BJ (cell line): ENCODE data around the gene BNIP5. TPM values are rescaled to one million over a fixed set of nuclear protein-coding genes. Genes with fewer than 3 reads are reported as not detected.

Source experiments
- CTCF ChIA-PET: fragments of 350-600 bp; formaldehyde crosslinking; extraction: SDS; loops from one replicate; lab custom pipeline; 2021; ENCODE audit warnings: antibody characterized with exemption, inconsistent platforms; lab: Yijun Ruan, JAX
- POLR2A ChIA-PET: fragments of 300-600 bp; sonication (Branson Sonifier 250); formaldehyde crosslinking; extraction: SDS; loops from one replicate; lab custom pipeline; 2021; ENCODE audit warnings: antibody characterized with exemption; lab: Charles Lee
- DNase-seq: peaks from one replicate; pipeline ENCODE4 v3.0.0-alpha.2; 2011; ENCODE audit warnings: low read depth
- H3K27me3 ChIP-seq: 2 replicates; pipeline ENCODE4 v1.6.0; 2011; ENCODE audit warnings: low read length; ENCODE audit not compliant: control insufficient read depth, insufficient read depth
- H3K36me3 ChIP-seq: 2 replicates; pipeline ENCODE4 v1.5.1; 2011; ENCODE audit warnings: low read length; ENCODE audit not compliant: control insufficient read depth, insufficient read depth
- H3K4me3 ChIP-seq: 2 replicates; pipeline ENCODE4 v1.5.1; 2011; ENCODE audit warnings: low read depth, mild to moderate bottlenecking, control low read depth, low read length
- CTCF ChIP-seq: IDR thresholded peaks from 2 replicates; pipeline ENCODE4 v1.5.1; 2011; ENCODE audit warnings: low read depth, mild to moderate bottlenecking, control low read depth, inconsistent platforms, low read length, moderate library complexity; ENCODE audit not compliant: insufficient read depth
- polyA plus RNA-seq: library from polyadenylated mRNA; depleted of rRNA; stranded (reverse); fragments of >200 nt; gene quantifications from 2 replicates; pipeline ENCODE4 v1.2.3, GENCODE V29; 2011

BNIP5 gene
- polyA plus RNA-seq, 1 experiment = not detected

- Histone ChIP-seq H3K4me3 (no peak overlapping the region), H3K36me3 (no peaks in the 10 kb centered on the region), H3K27me3 (peaks cover 2% of the 10 kb centered on the region; the same call in 1 of the 2 replicates)
- no peak for DNase-seq
- TF ChIP-seq CTCF = no peak
- POLR2A ChIA-PET = no interaction called here
- CTCF ChIA-PET = interaction anchor here (0.8 kb wide), 1 partner anchor 33 kb away, joined by 4 read pairs; no protein-coding TSS in a partner anchor
Observed at GRCh38 chr6:36372088-36372487, 35.4 kb upstream of the BNIP5 start.

GRCh38 chr6:36371211-36371610, 34.5 kb upstream of the BNIP5 start:
- CTCF ChIA-PET = interaction anchor here (0.8 to 1.3 kb wide), 2 partner anchors 13 to 34 kb away, joined by 3 to 4 read pairs; no protein-coding TSS in a partner anchor
- no peaks in the 10 kb centered on the region for H3K36me3 ChIP-seq
- no peak for TF ChIP-seq CTCF
- H3K4me3 ChIP-seq = no peak overlapping the region
- peaks cover 2% of the 10 kb centered on the region; the same call in 1 of the 2 replicates for H3K27me3 ChIP-seq
- POLR2A ChIA-PET = no interaction called here
- DNase-seq = no peak

DNA sequence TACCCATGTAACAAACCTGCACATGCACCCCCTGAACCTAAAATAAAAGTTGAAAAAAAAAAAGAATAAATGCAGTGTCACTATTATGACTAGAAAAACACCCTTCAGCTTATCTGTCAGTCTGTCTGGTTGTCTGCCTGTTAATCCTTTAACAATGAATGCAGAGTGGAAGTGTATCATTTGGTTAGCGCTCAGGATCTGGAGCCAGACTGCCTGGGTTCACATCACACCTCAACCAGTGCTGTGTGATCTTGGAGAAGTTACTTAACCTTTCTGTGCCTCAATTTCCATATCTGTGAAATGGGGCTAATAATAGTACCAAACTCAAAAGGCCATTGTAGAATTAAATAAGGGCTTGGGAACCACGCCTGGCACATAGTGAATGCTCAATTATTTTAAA, 34.0 kb upstream of the BNIP5 start:
- no peak for DNase-seq
- no peak for TF ChIP-seq CTCF
- Histone ChIP-seq H3K36me3 (no peaks in the 10 kb centered on the region), H3K27me3 (peaks cover 2% of the 10 kb centered on the region), H3K4me3 (no peak overlapping the region)
- CTCF ChIA-PET = interaction anchor here (1.3 to 2.3 kb wide), 2 partner anchors 10 to 12 kb away, joined by 3 to 11 read pairs; no protein-coding TSS in a partner anchor
- POLR2A ChIA-PET = no interaction called here

- no peaks in the 10 kb centered on the region; the same call in none of the 2 replicates for H3K27me3 ChIP-seq
- no peak overlapping the region for H3K4me3 ChIP-seq
- POLR2A ChIA-PET = interaction anchor here (0.6 kb wide), 1 partner anchor 18 kb away, joined by 3 read pairs; no protein-coding TSS in a partner anchor
- peak; percentile 92 for DNase-seq
- no peaks in the 10 kb centered on the region for H3K36me3 ChIP-seq
- CTCF ChIA-PET = interaction anchor here (0.9 to 2.9 kb wide), 4 partner anchors 9 to 66 kb away, joined by 5 to 11 read pairs (median 8); no protein-coding TSS in a partner anchor
- TF ChIP-seq CTCF = no peak
Observed at GRCh38 chr6:36368921-36369865, 32.5 kb upstream of the BNIP5 start.

DNA sequence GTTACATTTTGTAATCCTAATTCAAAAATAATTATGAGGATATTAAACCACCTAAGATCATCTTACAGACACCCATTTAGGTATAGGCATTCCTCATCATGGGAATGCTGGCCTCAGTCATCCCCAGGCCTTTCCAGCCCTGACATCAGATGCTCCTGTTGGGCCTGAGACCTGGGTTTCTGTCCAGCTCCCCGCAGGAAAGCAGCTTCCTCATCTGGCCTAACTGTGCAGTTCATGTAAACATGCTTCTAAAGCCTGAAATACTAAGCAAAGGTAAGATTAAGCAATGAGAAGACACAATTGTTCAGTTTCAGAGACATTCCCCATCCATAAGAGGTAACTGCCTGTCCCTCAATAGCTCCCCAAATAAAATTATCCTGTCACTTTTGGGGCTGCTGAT, 31.7 kb upstream of the BNIP5 start:
- Histone ChIP-seq H3K36me3 (no peaks in the 10 kb centered on the region), H3K27me3 (no peaks in the 10 kb centered on the region; the same call in 1 of the 2 replicates), H3K4me3 (no peak overlapping the region)
- DNase-seq = no peak
- ChIA-PET POLR2A (no interaction called here), CTCF (interaction anchor here (0.9 to 2.9 kb wide), 3 partner anchors 8 to 27 kb away, joined by 5 to 11 read pairs (median 9); no protein-coding TSS in a partner anchor)
- TF ChIP-seq CTCF = no peak
